Measurements from ENCODE around the gene WNT6. TPM values are rescaled to one million over a fixed set of nuclear protein-coding genes. Genes with fewer than 3 reads are reported as not detected.

Gene WNT6
- total RNA-seq, 1 donor from 2014 or later, result 0.72 TPM

DNA sequence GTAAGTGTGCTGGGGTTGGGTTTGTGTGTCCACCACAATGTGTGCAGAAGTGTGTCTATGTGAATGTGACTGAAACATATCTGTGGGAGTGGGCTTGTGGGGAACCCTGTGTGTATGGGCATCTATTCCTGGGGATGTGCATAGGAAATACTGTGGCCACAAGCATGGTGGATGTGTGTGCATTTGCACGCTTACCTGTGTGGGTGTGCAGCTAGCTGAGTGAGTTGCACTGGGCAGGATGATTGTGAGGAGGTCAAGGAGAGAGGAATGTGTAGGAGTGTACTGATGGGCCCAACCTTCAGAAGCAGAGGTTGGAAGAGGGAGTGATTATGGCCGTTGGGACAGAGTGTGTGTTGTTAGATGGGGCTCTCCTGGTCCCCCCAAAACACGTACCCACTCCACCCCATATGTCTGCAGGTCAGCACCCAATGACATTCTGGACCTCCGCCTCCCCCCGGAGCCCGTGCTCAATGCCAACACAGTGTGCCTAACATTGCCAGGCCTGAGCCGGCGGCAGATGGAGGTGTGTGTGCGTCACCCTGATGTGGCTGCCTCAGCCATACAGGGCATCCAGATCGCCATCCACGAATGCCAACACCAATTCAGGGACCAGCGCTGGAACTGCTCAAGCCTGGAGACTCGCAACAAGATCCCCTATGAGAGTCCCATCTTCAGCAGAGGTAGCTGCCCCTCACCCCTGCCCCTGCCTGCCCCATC is 22.3 kb downstream of the WNT6 start:
- H3K9me3 Mint-ChIP-seq (ENCODE audit: low read depth), result no peaks in the 10 kb centered on the region
- DNase-seq (ENCODE audit: low spot score, unreplicated experiment), result no peak
- H3K36me3 Mint-ChIP-seq (ENCODE audit: insufficient read depth), result no peaks in the 10 kb centered on the region
- no peak overlapping the region for H3K27ac Mint-ChIP-seq
- no peak overlapping the region for H3K4me3 Mint-ChIP-seq (ENCODE audit: low read depth)
- H3K27me3 Mint-ChIP-seq, result peaks cover 81% of the 10 kb centered on the region
- H3K4me1 Mint-ChIP-seq (ENCODE audit: low read depth), result peaks cover 1% of the 10 kb centered on the region
- TF ChIP-seq, protein P1, sequence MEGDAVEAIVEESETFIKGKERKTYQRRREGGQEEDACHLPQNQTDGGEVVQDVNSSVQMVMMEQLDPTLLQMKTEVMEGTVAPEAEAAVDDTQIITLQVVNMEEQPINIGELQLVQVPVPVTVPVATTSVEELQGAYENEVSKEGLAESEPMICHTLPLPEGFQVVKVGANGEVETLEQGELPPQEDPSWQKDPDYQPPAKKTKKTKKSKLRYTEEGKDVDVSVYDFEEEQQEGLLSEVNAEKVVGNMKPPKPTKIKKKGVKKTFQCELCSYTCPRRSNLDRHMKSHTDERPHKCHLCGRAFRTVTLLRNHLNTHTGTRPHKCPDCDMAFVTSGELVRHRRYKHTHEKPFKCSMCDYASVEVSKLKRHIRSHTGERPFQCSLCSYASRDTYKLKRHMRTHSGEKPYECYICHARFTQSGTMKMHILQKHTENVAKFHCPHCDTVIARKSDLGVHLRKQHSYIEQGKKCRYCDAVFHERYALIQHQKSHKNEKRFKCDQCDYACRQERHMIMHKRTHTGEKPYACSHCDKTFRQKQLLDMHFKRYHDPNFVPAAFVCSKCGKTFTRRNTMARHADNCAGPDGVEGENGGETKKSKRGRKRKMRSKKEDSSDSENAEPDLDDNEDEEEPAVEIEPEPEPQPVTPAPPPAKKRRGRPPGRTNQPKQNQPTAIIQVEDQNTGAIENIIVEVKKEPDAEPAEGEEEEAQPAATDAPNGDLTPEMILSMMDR (IDR thresholded peaks at IDR 0.05; ENCODE audit: unreplicated experiment), result no peak

DNA sequence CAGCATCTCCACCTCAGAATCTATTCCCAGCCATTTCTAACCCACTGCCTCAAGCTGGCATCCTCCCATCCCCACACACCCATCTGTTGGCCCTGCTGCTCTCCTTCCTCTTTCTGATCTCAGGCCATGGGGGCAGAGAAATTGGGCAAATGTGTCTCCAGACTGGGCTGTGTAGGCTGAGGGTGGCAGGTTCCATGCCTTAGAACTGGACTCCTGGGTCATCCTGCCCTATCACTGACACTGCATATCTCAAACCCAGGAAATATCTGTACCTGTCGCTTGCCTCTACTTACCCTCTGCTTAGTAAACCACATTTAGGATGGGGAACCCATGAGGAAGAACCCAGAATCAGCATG is 22.8 kb downstream of the WNT6 start:
- no peak for DNase-seq (ENCODE audit: low spot score, unreplicated experiment)
- TF ChIP-seq, protein P1 (IDR thresholded peaks at IDR 0.05; ENCODE audit: unreplicated experiment), result no peak
- Mint-ChIP-seq H3K27me3 (peaks cover 81% of the 10 kb centered on the region), H3K27ac (no peak overlapping the region), H3K9me3 (ENCODE audit: low read depth) (no peaks in the 10 kb centered on the region), H3K4me1 (ENCODE audit: low read depth) (peaks cover 1% of the 10 kb centered on the region), H3K4me3 (ENCODE audit: low read depth) (no peak overlapping the region), H3K36me3 (ENCODE audit: insufficient read depth) (no peaks in the 10 kb centered on the region)

DNA sequence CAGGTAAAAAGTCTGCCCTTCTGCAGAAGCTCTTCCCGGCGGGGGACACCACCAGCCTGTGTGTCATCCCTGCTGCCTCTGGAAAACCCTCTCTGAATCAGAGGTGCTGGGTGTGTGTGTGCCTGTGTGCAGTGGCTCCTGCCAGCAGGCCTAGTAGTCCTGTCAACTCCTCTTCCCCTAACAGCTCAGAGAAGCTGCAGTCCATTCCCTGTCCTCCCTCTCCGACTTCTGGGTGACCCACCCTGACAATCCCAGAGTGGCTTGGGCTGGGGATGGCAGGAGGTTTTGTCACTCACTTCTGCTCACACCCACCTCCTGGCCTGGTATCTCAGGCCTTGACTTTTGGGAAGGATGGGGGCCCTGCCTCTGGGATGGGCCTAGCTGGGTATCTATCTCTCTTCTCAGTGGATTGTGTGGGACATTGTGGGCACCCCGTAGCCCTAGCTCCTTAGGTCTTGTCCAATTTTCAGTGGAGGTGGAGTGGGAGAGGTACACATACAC is 23.3 kb downstream of the WNT6 start:
- H3K4me3 Mint-ChIP-seq (ENCODE audit: low read depth), result no peak overlapping the region
- DNase-seq (ENCODE audit: low spot score, unreplicated experiment), result no peak
- peaks cover 1% of the 10 kb centered on the region for H3K4me1 Mint-ChIP-seq (ENCODE audit: low read depth)
- H3K36me3 Mint-ChIP-seq (ENCODE audit: insufficient read depth), result no peaks in the 10 kb centered on the region
- no peak overlapping the region for H3K27ac Mint-ChIP-seq
- peaks cover 84% of the 10 kb centered on the region for H3K27me3 Mint-ChIP-seq
- TF ChIP-seq, protein P1 (IDR thresholded peaks at IDR 0.05; ENCODE audit: unreplicated experiment), result no peak
- H3K9me3 Mint-ChIP-seq (ENCODE audit: low read depth), result no peaks in the 10 kb centered on the region

DNA sequence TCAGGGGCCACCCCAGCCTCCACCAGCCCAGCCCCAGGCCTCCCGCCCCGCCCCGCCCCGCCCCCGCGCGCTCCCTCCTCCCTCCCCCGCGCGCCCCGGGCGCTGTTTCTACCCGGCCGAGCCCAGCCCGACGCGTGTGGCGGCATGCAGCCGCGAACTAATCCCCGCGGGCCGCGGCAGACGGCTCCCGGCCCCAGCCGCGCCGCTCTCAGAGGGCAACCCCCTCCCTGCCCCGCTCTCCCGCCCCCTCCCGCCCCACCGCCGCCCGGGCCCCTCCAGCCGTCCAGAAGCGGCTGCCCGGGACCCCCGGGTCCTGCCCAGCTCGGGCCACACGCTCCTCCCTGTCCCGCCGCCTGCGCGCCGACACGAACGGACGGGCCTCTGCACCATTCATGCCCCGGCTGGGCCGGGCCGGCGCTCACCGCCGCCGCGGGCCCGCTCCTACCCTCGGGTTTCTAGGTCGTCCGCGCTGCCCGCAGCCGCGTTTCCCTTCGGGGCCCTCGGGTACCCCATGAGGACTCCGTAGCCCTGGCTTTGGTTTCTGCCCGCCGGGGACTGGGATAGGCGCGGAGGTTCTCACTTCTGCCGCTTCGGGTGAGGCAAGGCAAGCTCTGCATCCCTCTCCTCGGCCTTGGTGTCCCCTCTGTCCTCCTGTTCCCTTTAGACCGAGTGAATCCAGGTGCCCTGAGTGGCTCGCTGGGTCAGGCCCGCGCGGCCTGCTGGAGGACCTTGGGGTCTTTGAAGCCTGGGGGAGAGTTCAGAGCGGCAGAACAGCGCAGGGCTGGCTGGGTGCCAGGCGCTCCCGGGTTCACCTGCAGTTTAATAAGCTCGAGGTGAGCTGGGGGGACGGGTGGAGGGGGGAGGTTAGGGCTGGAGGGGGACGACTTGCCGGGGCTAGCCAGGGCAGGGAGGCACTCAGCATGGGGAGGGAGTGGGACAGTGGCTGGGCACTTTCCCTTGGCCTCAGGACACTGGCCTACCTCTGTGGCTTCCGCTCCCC is 24.2 kb downstream of the WNT6 start:
- TF ChIP-seq, protein P1 (IDR thresholded peaks at IDR 0.05; ENCODE audit: unreplicated experiment), result no peak
- no peak overlapping the region for H3K4me3 Mint-ChIP-seq (ENCODE audit: low read depth)
- no peaks in the 10 kb centered on the region for H3K9me3 Mint-ChIP-seq (ENCODE audit: low read depth)
- H3K27ac Mint-ChIP-seq, result no peak overlapping the region
- H3K27me3 Mint-ChIP-seq, result peaks cover 81% of the 10 kb centered on the region
- no peaks in the 10 kb centered on the region for H3K36me3 Mint-ChIP-seq (ENCODE audit: insufficient read depth)
- no peak for DNase-seq (ENCODE audit: low spot score, unreplicated experiment)
- H3K4me1 Mint-ChIP-seq (ENCODE audit: low read depth), result peaks cover 1% of the 10 kb centered on the region

DNA sequence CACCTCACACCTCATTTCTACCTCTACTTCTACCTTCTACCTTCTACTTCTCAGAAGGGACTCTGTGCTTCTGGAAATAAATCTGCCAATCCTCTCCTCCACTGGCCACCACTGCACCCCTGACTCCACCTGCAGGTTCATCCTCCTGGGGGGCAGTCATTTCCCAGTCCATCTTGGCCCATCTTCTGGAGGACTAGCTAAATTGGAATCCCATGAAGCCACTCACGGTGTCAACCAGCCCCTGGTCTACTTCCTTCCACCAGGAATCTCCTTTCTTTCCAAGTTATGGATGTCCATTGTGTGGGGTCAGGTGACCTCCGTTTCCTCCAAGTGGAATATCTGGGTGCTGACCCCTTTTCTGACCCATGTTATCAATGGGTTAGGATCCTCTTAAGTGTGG is 24.9 kb downstream of the WNT6 start:
- H3K36me3 Mint-ChIP-seq (ENCODE audit: insufficient read depth), result no peaks in the 10 kb centered on the region
- no peaks in the 10 kb centered on the region for H3K9me3 Mint-ChIP-seq (ENCODE audit: low read depth)
- TF ChIP-seq, protein P1 (IDR thresholded peaks at IDR 0.05; ENCODE audit: unreplicated experiment), result no peak
- H3K4me3 Mint-ChIP-seq (ENCODE audit: low read depth), result no peak overlapping the region
- DNase-seq (ENCODE audit: low spot score, unreplicated experiment), result no peak
- H3K27me3 Mint-ChIP-seq, result peaks cover 83% of the 10 kb centered on the region
- no peak overlapping the region for H3K27ac Mint-ChIP-seq
- H3K4me1 Mint-ChIP-seq (ENCODE audit: low read depth), result peaks cover 1% of the 10 kb centered on the region
